ENCODE data around the gene RETREG1. TPM values are rescaled to one million over a fixed set of nuclear protein-coding genes. Genes with fewer than 3 reads are reported as not detected.

RETREG1 gene
- polyA plus RNA-seq, 1 of the 3 experiments (the other 2 are of a cell fraction): 0.43 TPM

DNA sequence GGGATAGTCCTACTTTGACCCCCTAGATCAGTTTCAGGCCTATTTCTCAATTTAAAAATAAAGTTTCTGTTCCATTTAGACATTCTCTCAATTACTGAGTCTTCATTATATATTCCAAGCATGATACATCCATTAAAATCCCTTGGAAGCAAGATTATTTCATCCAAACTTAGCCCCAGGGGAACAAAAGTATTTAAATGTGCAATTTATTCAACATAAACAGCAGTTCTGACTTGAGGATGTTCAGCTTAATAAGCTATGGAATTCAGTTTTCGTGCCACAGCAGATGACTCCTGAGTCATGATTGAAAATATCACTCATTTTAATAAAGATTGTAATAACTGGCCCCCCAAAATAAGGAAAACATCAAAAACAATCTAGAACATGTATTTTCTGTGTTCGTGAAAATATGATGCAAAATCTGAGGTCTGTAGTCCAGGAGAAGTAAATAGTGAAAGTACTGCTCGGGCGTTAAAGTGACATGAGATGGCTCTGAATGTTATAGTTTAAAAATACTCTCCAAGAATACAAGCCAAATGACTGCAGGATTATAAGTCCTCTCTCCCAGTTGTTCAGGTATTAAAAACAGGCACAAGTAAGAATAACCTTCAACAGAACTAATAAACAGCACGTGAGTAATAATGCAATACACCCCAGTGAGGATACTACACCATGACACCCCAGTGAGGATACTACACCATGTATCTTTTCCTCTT, 67.1 kb downstream of the RETREG1 start:
- Histone ChIP-seq H3K27me3 (ENCODE audit: insufficient read depth) (no peaks in the 10 kb centered on the region), H3K27ac (ENCODE audit: low read depth in 2 of 2, low read length in 1 of 2) (no peak overlapping the region), H2AFZ (ENCODE audit: low read depth) (no peak overlapping the region), H3K4me3 (ENCODE audit: low read depth in 2 of 2, low read length in 1 of 2) (no peak overlapping the region), H3K9me3 (no peaks in the 10 kb centered on the region), H3K4me1 (ENCODE audit: control insufficient read depth in 1 of 2, insufficient read depth in 2 of 2, low read depth in 1 of 2, low read length in 1 of 2) (no peaks in the 10 kb centered on the region), H3K79me2 (ENCODE audit: insufficient read depth) (no peaks in the 10 kb centered on the region), H3K9ac (no peak overlapping the region), H3F3A (replicated peaks; ENCODE audit: insufficient read depth) (no peaks in the 10 kb centered on the region), H3K4me2 (no peak overlapping the region), H3K36me3 (replicated peaks in 1 of 2; ENCODE audit: control insufficient read depth in 1 of 2, insufficient read depth in 2 of 2, low read length in 1 of 2) (no peaks in the 10 kb centered on the region), H4K20me1 (ENCODE audit: insufficient read depth) (no peaks in the 10 kb centered on the region), H3K9me2 (no peaks in the 10 kb centered on the region)
- 74% methylated on average over 5 of the region's 5 CpGs for WGBS (ENCODE audit: low lambda C conversion rate)
- TF ChIP-seq, protein P1, sequence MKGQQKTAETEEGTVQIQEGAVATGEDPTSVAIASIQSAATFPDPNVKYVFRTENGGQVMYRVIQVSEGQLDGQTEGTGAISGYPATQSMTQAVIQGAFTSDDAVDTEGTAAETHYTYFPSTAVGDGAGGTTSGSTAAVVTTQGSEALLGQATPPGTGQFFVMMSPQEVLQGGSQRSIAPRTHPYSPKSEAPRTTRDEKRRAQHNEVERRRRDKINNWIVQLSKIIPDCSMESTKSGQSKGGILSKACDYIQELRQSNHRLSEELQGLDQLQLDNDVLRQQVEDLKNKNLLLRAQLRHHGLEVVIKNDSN (IDR thresholded peaks at IDR 0.05; ENCODE audit: borderline replicate concordance, low read depth): no peak
- TF ChIP-seq, protein P2, sequence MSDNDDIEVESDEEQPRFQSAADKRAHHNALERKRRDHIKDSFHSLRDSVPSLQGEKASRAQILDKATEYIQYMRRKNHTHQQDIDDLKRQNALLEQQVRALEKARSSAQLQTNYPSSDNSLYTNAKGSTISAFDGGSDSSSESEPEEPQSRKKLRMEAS (IDR thresholded peaks at IDR 0.05; ENCODE audit: low read depth): no peak
- TF ChIP-seq RXRA (IDR thresholded peaks at IDR 0.05; ENCODE audit: borderline replicate concordance, low read depth) (no peak), NRF1 (IDR thresholded peaks at IDR 0.05; ENCODE audit: low read depth, low read length) (no peak), ELF1 (IDR thresholded peaks at IDR 0.05) (no peak), EZH2phosphoT487 (IDR thresholded peaks at IDR 0.05; ENCODE audit: borderline replicate concordance, low read depth) (no peak), YY1 (IDR thresholded peaks at IDR 0.05; ENCODE audit: low read depth) (no peak), JUND (IDR thresholded peaks at IDR 0.05) (no peak), CHD2 (IDR thresholded peaks at IDR 0.05; ENCODE audit: low read length, partially characterized antibody) (no peak), POLR2AphosphoS5 (IDR thresholded peaks at IDR 0.05; ENCODE audit: low read depth, low read length) (no peak)
- TF ChIP-seq, protein P3, sequence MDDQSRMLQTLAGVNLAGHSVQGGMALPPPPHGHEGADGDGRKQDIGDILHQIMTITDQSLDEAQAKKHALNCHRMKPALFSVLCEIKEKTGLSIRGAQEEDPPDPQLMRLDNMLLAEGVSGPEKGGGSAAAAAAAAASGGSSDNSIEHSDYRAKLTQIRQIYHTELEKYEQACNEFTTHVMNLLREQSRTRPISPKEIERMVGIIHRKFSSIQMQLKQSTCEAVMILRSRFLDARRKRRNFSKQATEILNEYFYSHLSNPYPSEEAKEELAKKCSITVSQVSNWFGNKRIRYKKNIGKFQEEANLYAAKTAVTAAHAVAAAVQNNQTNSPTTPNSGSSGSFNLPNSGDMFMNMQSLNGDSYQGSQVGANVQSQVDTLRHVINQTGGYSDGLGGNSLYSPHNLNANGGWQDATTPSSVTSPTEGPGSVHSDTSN (IDR thresholded peaks at IDR 0.05): no peak
- TF ChIP-seq, protein P4, sequence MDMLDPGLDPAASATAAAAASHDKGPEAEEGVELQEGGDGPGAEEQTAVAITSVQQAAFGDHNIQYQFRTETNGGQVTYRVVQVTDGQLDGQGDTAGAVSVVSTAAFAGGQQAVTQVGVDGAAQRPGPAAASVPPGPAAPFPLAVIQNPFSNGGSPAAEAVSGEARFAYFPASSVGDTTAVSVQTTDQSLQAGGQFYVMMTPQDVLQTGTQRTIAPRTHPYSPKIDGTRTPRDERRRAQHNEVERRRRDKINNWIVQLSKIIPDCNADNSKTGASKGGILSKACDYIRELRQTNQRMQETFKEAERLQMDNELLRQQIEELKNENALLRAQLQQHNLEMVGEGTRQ (IDR thresholded peaks at IDR 0.05; ENCODE audit: borderline replicate concordance, low read depth, low read length): no peak
- TF ChIP-seq, protein P5, sequence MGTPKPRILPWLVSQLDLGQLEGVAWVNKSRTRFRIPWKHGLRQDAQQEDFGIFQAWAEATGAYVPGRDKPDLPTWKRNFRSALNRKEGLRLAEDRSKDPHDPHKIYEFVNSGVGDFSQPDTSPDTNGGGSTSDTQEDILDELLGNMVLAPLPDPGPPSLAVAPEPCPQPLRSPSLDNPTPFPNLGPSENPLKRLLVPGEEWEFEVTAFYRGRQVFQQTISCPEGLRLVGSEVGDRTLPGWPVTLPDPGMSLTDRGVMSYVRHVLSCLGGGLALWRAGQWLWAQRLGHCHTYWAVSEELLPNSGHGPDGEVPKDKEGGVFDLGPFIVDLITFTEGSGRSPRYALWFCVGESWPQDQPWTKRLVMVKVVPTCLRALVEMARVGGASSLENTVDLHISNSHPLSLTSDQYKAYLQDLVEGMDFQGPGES (IDR thresholded peaks at IDR 0.05; ENCODE audit: low read depth, low read length): no peak
- TF ChIP-seq, protein P6, sequence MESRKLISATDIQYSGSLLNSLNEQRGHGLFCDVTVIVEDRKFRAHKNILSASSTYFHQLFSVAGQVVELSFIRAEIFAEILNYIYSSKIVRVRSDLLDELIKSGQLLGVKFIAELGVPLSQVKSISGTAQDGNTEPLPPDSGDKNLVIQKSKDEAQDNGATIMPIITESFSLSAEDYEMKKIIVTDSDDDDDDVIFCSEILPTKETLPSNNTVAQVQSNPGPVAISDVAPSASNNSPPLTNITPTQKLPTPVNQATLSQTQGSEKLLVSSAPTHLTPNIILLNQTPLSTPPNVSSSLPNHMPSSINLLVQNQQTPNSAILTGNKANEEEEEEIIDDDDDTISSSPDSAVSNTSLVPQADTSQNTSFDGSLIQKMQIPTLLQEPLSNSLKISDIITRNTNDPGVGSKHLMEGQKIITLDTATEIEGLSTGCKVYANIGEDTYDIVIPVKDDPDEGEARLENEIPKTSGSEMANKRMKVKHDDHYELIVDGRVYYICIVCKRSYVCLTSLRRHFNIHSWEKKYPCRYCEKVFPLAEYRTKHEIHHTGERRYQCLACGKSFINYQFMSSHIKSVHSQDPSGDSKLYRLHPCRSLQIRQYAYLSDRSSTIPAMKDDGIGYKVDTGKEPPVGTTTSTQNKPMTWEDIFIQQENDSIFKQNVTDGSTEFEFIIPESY (IDR thresholded peaks at IDR 0.05; ENCODE audit: borderline replicate concordance, low read depth): no peak
- TF ChIP-seq, protein P7, sequence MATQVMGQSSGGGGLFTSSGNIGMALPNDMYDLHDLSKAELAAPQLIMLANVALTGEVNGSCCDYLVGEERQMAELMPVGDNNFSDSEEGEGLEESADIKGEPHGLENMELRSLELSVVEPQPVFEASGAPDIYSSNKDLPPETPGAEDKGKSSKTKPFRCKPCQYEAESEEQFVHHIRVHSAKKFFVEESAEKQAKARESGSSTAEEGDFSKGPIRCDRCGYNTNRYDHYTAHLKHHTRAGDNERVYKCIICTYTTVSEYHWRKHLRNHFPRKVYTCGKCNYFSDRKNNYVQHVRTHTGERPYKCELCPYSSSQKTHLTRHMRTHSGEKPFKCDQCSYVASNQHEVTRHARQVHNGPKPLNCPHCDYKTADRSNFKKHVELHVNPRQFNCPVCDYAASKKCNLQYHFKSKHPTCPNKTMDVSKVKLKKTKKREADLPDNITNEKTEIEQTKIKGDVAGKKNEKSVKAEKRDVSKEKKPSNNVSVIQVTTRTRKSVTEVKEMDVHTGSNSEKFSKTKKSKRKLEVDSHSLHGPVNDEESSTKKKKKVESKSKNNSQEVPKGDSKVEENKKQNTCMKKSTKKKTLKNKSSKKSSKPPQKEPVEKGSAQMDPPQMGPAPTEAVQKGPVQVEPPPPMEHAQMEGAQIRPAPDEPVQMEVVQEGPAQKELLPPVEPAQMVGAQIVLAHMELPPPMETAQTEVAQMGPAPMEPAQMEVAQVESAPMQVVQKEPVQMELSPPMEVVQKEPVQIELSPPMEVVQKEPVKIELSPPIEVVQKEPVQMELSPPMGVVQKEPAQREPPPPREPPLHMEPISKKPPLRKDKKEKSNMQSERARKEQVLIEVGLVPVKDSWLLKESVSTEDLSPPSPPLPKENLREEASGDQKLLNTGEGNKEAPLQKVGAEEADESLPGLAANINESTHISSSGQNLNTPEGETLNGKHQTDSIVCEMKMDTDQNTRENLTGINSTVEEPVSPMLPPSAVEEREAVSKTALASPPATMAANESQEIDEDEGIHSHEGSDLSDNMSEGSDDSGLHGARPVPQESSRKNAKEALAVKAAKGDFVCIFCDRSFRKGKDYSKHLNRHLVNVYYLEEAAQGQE (IDR thresholded peaks at IDR 0.05; ENCODE audit: low read depth, low read length): no peak
- POLR2A ChIA-PET: no interaction called here
- DNase-seq: no peak
- CTCF ChIA-PET: interaction anchor here (1.1 to 3.5 kb wide), 5 partner anchors 10 to 29 kb away, joined by 3 to 21 read pairs (median 6); no protein-coding TSS in a partner anchor

Data from SK-N-SH (cell line).